ENCODE results near the gene CCNI.
A peak's percentile ranks its signal among the peaks of the same experiment; 100 is the strongest.
"Not testable (repeated sequence)": the region's sequence is repeated elsewhere in the genome, so short reads cannot be mapped to it uniquely, and the experiment has no call there.

The CCNI gene

DNA sequence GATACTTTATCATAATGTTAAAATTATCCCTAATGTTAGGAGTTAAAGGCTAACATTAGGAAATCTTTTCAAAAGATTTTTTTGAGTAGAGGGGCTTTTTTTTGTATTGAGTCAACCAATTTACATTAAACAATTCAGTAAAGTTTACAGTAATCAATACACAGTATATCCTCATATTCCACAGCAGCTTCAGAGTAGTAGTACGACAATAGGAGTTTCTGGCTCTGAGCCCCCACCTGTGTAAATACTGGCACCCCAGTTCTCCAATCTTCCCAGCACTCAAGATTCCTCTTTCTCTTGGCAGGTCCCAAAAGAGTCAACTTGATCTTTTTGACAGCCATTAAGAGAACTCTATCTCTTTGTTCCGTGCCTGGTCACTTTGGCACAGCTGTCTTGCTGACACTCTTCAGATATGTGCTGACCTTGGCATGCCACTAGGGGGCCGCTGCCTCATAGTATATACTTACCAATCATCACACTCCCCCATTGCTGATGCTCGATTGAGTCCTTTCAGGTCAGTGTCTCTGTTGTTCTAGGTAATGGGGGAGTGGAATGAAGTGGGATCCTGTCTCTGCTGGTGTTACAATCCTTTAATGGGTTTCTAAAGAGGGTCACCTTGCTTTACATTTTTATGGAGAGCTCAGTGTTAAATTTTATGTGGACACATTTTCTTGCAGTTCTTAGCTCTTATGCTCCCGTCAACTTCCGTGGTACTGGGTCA, 19.5 kb upstream of the CCNI start:
- no peaks in the 10 kb centered on the region for H3K9me3 ChIP-seq (ENCODE audit: control insufficient read depth, low read length)
- no peak overlapping the region for H3K4me3 ChIP-seq (ENCODE audit: low read depth, low read length)
- H3K27ac ChIP-seq, result no peak overlapping the region
- no peaks in the 10 kb centered on the region for H3K79me2 ChIP-seq
- no peaks in the 10 kb centered on the region for H3K36me3 ChIP-seq (ENCODE audit: control insufficient read depth, insufficient read depth, low read length)
- no peak overlapping the region for H3K4me2 ChIP-seq (ENCODE audit: low read length)
- H3K4me1 ChIP-seq, result no peaks in the 10 kb centered on the region
- H3K9ac ChIP-seq, result no peak overlapping the region
- H2AFZ ChIP-seq, result peak overlapping the region; percentile 73
- no peaks in the 10 kb centered on the region for H3K27me3 ChIP-seq (ENCODE audit: control insufficient read depth, insufficient read depth, low read length)
- TF ChIP-seq, protein P1, sequence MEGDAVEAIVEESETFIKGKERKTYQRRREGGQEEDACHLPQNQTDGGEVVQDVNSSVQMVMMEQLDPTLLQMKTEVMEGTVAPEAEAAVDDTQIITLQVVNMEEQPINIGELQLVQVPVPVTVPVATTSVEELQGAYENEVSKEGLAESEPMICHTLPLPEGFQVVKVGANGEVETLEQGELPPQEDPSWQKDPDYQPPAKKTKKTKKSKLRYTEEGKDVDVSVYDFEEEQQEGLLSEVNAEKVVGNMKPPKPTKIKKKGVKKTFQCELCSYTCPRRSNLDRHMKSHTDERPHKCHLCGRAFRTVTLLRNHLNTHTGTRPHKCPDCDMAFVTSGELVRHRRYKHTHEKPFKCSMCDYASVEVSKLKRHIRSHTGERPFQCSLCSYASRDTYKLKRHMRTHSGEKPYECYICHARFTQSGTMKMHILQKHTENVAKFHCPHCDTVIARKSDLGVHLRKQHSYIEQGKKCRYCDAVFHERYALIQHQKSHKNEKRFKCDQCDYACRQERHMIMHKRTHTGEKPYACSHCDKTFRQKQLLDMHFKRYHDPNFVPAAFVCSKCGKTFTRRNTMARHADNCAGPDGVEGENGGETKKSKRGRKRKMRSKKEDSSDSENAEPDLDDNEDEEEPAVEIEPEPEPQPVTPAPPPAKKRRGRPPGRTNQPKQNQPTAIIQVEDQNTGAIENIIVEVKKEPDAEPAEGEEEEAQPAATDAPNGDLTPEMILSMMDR (IDR thresholded peaks at IDR 0.05), result peak; percentile 75

DNA sequence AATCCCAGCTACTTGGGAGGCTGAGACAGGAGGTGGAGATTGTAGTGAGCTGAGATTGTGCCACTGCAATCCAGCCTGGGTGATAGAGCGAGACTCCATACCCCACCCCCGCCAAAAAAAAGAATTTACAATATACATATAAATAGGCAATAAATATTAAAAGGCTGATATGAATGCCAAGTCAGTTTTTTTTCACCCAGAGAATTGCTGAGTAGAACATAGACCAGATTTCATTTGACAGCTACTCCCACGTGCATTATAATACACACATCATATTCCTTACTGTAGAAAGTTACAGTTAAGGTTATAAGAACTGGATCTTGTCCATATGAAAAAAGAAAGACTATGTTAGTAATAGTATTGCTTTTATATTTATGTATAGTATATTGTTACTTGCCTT, 18.7 kb upstream of the CCNI start:
- H3K27ac ChIP-seq, result no peak overlapping the region
- H3K36me3 ChIP-seq (ENCODE audit: control insufficient read depth, insufficient read depth, low read length), result no peaks in the 10 kb centered on the region
- H3K4me2 ChIP-seq (ENCODE audit: low read length), result no peak overlapping the region
- H3K9me3 ChIP-seq (ENCODE audit: control insufficient read depth, low read length), result no peaks in the 10 kb centered on the region
- TF ChIP-seq, protein P1 (IDR thresholded peaks at IDR 0.05), result no peak
- no peaks in the 10 kb centered on the region for H3K79me2 ChIP-seq
- no peak overlapping the region for H3K4me3 ChIP-seq (ENCODE audit: low read depth, low read length)
- no peak overlapping the region for H2AFZ ChIP-seq
- no peaks in the 10 kb centered on the region for H3K27me3 ChIP-seq (ENCODE audit: control insufficient read depth, insufficient read depth, low read length)
- no peak overlapping the region for H3K9ac ChIP-seq
- no peaks in the 10 kb centered on the region for H3K4me1 ChIP-seq

DNA sequence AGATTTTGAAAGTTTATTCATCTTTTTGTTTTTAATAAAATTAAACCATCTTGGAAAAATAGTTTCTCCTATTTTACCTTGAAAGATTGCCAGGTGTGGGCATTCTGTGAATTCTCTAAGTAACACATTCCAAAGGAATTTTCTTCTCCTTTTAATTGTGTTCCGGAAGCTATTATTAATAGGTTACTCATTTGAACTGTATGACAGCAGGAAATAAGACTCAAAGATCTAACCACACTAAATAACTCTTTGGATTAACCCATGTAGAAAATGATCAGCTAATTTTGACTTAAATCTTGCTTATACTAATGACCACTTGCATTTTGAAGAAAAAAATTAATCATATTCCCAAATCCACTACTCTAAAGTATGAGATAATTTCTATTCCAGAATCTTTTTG, 17.6 kb upstream of the CCNI start:
- Histone ChIP-seq H3K4me3 (ENCODE audit: low read depth, low read length) (no peak overlapping the region), H3K9ac (no peak overlapping the region), H3K27ac (no peak overlapping the region), H2AFZ (no peak overlapping the region), H3K9me3 (ENCODE audit: control insufficient read depth, low read length) (no peaks in the 10 kb centered on the region), H3K79me2 (no peaks in the 10 kb centered on the region), H3K4me2 (ENCODE audit: low read length) (no peak overlapping the region), H3K36me3 (ENCODE audit: control insufficient read depth, insufficient read depth, low read length) (no peaks in the 10 kb centered on the region), H3K27me3 (ENCODE audit: control insufficient read depth, insufficient read depth, low read length) (no peaks in the 10 kb centered on the region), H3K4me1 (no peaks in the 10 kb centered on the region)
- TF ChIP-seq, protein P1 (IDR thresholded peaks at IDR 0.05), result no peak

DNA sequence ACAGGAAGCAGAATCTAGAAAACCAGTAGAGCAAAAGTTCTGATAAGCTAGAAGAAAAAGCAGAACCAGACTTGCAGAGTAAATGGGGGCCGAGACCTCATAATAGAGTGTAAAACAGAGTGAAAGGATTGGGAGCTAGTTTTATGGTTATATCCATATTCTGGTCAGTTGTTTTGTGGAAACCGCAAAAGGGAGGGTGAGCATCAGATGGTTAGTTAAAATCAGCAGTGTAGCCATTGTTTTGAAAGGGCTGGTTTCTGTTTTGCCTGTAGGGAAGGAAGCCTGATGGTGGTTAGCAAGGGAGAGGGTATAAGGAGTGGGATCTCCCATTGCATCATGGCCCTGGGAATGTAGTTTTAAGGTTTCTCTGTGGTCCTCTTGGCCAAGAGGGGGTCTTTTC, 17.2 kb upstream of the CCNI start:
- Histone ChIP-seq H3K27me3 (ENCODE audit: control insufficient read depth, insufficient read depth, low read length) (no peaks in the 10 kb centered on the region), H3K4me1 (no peaks in the 10 kb centered on the region), H3K27ac (no peak overlapping the region), H3K79me2 (no peaks in the 10 kb centered on the region), H3K4me3 (ENCODE audit: low read depth, low read length) (no peak overlapping the region), H3K9me3 (ENCODE audit: control insufficient read depth, low read length) (no peaks in the 10 kb centered on the region), H3K9ac (no peak overlapping the region), H3K4me2 (ENCODE audit: low read length) (no peak overlapping the region), H2AFZ (no peak overlapping the region), H3K36me3 (ENCODE audit: control insufficient read depth, insufficient read depth, low read length) (no peaks in the 10 kb centered on the region)
- TF ChIP-seq, protein P1 (IDR thresholded peaks at IDR 0.05), result no peak

DNA sequence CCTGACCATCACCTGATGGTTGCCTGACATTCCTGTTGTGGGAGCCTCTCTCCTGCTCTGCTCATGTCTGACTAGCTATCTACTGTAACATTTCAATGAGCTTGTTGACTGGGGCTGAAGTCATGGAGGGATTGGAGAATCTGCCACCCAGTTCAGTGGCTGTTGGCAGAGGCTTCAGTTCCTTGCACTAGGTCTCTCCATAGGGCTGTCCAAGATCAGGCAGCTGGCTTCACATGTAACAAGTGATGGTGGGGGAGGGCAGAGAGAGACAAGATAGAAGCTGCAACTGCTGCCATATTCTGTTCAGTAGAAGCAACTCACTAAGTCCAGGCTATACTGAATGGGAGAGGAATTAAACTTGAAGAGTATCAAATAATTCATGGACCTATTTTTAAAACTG, 14.1 kb upstream of the CCNI start:
- no peak overlapping the region for H2AFZ ChIP-seq
- H3K27ac ChIP-seq, result no peak overlapping the region
- H3K4me3 ChIP-seq (ENCODE audit: low read depth, low read length), result no peak overlapping the region
- no peak overlapping the region for H3K9ac ChIP-seq
- no peak overlapping the region for H3K4me2 ChIP-seq (ENCODE audit: low read length)
- H3K79me2 ChIP-seq, result no peaks in the 10 kb centered on the region
- no peaks in the 10 kb centered on the region for H3K36me3 ChIP-seq (ENCODE audit: control insufficient read depth, insufficient read depth, low read length)
- no peaks in the 10 kb centered on the region for H3K4me1 ChIP-seq
- no peaks in the 10 kb centered on the region for H3K27me3 ChIP-seq (ENCODE audit: control insufficient read depth, insufficient read depth, low read length)
- TF ChIP-seq, protein P1 (IDR thresholded peaks at IDR 0.05), result no peak
- no peaks in the 10 kb centered on the region for H3K9me3 ChIP-seq (ENCODE audit: control insufficient read depth, low read length)

DNA sequence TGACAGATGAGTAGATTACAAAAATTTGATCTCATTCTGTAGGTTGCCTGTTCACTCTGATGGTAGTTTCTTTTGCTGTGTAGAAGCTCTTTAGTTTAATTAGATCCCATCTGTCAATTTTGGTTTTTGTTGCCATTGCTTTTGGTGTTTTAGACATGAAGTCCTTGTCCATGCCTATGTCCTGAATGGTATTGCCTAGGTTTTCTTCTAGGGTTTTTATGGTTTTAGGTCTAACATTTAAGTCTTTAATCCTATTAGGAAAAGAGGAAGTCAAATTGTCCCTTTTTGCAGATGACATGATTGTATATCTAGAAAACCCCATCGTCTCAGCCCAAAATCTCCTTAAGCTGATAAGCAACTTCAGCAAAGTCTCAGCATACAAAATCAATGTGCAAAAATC, 11.2 kb upstream of the CCNI start:
- not testable (repeated sequence) for H3K9me3 ChIP-seq (ENCODE audit: control insufficient read depth, low read length); H3K4me3 ChIP-seq (ENCODE audit: low read depth, low read length); H3K4me1 ChIP-seq; H3K79me2 ChIP-seq; H3K9ac ChIP-seq; H2AFZ ChIP-seq; H3K4me2 ChIP-seq (ENCODE audit: low read length); H3K27me3 ChIP-seq (ENCODE audit: control insufficient read depth, insufficient read depth, low read length); H3K36me3 ChIP-seq (ENCODE audit: control insufficient read depth, insufficient read depth, low read length); H3K27ac ChIP-seq
